Renal cortex interstitium (tissue), 11 donors: ENCODE results near the gene AACS. TPM values are rescaled to one million over a fixed set of nuclear protein-coding genes. Genes with fewer than 3 reads are reported as not detected.

Experiments used
- DNase-seq, 11 donors: peaks; one replicate each; pipeline ENCODE4 v3.0.0-alpha.2; 2013; ENCODE audit warnings: low read depth in 9 of 11, low spot score in 4 of 11; ENCODE audit errors: extremely low read depth in 1 of 11
- polyA plus RNA-seq, 3 donors: library from polyadenylated mRNA; unstranded; fragments of 120-200 nt; gene quantifications; one replicate each; pipeline ENCODE4 v1.2.1, GENCODE V29; 2013; ENCODE audit not compliant: insufficient read length in 3 of 3

AACS gene
- polyA plus RNA-seq, 3 donors: 21.7 to 26.2 (median 25.7) TPM

- DNase-seq: no peak
Observed at GRCh38 chr12:125187780-125188741, 122.8 kb downstream of the AACS start.

GRCh38 chr12:125189015-125189414, 123.8 kb downstream of the AACS start:
- no peak for DNase-seq

GRCh38 chr12:125189502-125189901, 124.3 kb downstream of the AACS start:
- no peak for DNase-seq

DNA sequence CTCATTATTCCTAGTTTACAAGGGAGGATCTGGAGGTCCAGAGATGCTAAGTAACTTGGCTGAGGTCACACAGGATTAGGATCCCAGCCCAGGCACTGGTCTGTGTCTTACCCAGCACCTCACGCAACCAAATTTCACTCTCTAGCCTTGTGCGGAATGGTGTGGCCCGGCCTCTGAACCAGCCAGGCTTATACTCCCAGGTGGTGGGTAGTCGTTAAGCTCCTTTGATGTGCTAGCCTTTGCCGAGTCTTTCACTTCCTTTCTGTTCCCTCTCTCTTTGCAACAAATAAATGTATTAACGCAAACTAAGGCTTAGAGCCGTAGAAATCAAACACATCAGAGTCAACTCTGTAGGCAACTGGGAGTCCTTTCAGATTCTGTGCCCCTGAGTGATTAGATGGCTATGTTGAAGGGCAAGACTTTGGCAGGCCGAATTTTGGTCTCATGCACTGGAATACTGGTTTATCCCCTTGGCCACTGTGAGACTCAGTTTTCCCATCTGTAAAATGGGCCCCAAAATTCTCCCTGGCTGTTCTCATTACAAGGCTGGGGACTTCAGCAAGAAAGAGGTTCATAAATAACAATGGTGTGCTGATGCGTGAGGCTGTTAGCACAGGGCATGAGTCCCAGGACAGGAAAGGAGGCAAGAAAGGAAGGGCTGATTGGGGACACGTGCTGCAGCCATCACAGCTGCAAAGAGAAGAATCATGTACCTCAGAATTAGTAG, 126.3 kb downstream of the AACS start:
- DNase-seq: no peak

GRCh38 chr12:125192690-125193221, 127.5 kb downstream of the AACS start:
- no peak for DNase-seq

Other genes starting within 250 kb of the AACS start
- gene SCARB1, start 201.6 kb upstream of the AACS start, polyA plus RNA-seq: 10 to 100 TPM; 22.4 to 27.6 (median 22.9) TPM
- gene UBC, start 150.8 kb upstream of the AACS start, polyA plus RNA-seq: 1,000 to 10,000 TPM in 2 of 3 donors, 100 to 1,000 TPM in 1; 951 to 1,149 (median 1,141) TPM
- gene DHX37, start 76.3 kb upstream of the AACS start, polyA plus RNA-seq: 10 to 100 TPM in 2 of 3 donors, 1 to 10 TPM in 1; 8.0 to 11.7 (median 11.6) TPM
- 10 to 100 TPM in 2 of 3 donors, 1 to 10 TPM in 1; 9.1 to 10.6 (median 10.3) TPM for gene BRI3BP, start 71.8 kb upstream of the AACS start, polyA plus RNA-seq
- gene TMEM132B, start 121.0 kb downstream of the AACS start, polyA plus RNA-seq: 1 to 10 TPM; 2.4 to 3.4 (median 2.9) TPM